NOMO-1 (cell line): ENCODE results near the gene LGALS8.
"Not testable (repeated sequence)": the region's sequence is repeated elsewhere in the genome, so short reads cannot be mapped to it uniquely, and the experiment has no call there.

ENCODE experiments used
- DNase-seq, 2 experiments: peaks; one replicate each; lab custom pipeline; 2025; ENCODE audit not compliant: unreplicated experiment in 2 of 2; lab: John Stamatoyannopoulos, UW

LGALS8 gene

DNA sequence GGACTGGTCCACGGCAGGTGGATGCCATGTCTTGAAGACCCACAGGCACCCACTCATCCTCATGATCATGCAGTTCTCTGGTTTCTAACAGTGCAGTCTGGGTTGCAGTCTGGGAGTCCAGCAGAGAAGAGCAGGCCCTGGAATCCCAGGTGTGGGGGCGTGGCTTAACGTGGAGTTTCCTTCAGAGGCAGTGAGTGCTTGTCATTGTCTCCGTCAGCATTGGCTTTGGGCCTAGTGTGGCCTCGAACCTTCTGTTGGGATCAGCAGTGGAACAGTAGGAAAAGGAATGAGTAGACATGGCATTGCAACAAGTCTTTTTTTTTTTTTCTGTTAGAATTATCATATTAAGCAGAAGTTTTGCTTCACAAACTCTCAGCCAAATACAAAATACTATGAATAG is 12.8 kb downstream of the LGALS8 start:
- no peak for DNase-seq

DNA sequence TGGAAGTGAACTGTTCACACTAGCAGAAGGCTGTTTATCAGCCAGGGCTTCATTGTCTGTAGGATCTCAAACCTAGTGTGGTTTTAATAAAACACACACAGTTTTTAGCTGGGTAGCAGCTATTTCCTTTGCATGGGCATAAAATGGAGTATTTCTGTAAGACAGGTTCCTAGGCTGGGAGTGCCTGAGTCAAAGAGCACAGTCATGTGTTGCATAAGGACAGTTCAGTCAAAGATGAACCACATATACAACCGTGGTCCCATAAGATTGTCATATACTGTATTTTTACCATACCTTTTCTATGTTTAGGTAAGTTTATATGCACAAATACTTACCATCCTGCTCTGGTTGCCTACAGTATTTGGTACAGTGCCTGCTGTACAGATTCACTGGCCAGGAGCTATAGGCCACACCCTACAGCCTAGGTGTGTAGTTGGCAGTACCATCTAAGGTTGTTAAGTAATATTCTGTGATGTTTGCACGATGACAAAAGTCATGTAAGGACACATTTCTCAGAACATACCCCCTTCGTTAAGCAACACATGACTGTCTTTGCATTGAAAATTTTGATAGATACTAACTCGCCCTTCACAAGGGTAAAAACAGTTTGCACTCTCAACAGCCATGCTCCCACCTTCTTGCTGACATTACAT is 17.2 kb downstream of the LGALS8 start:
- no peak for DNase-seq

DNA sequence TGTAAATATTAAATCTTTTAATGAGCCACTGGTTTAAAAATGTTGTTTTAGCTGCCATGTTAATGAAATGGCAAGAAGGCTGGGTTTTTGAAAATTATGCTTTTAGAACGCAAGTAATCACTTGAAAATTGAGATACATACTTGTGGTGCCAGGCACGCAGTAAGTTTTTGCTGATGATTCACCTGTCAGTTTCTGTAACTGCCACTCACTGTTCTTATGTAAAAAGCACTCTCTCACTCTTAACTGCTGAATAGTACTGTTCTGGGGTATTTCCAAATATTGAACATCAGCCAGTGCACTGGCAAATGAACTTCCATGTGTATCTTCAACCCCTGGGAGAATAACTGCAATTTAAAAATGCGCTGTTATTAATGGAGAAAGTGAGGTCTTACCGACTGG is 17.9 kb downstream of the LGALS8 start:
- no peak for DNase-seq

DNA sequence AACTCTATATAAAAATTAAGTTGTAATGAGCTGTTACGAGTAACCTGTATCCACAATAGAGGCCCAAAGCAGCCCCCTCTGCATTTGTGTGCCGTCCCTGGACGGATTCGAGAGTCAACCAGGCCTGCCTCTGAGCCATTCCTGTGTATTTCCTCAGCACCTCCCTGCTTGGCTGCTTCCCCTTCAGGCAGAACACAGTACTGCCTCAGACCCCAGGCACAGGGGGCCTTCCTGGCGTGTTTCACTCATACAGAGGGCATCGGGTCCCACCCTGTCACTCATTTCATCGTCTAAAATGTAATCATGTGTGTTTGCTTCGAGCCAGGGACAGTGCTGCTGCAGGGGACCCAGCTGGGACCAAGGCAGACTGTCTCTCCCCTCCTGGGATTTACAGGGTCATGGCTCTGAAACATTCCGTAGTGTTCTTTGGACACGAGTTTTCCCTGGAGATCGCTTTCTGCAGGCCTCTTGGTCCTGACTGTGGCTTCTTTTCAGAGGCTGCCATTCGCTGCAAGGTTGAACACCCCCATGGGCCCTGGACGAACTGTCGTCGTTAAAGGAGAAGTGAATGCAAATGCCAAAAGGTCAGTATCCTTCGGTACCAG is 19.4 kb downstream of the LGALS8 start:
- no peak for DNase-seq

DNA sequence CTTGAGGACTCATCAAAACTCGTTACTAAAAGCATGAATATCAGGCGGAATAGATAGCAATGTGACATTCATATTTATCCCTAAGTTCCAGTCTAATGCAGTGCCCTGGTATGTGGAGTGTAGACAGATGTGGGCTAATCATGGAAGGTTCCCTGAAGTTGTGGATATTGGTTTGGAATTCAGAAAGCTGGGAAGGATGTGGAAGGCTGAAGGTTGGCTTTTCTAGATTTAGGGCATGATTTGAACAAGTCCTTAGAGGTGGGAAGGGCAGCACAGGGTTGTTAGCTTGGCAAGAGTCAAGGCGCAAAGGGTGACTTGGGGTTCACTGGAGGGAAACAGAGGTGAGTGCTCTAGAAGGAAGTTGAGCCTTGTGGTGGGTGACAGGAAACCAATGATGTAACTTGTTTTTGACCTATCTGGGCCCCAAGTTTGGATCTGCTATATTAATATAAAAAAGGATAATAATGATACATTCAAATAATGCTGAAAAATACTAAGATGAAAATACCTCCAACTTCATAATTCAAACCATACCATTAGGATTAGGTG is 21.9 kb downstream of the LGALS8 start:
- DNase-seq, result no peak

DNA sequence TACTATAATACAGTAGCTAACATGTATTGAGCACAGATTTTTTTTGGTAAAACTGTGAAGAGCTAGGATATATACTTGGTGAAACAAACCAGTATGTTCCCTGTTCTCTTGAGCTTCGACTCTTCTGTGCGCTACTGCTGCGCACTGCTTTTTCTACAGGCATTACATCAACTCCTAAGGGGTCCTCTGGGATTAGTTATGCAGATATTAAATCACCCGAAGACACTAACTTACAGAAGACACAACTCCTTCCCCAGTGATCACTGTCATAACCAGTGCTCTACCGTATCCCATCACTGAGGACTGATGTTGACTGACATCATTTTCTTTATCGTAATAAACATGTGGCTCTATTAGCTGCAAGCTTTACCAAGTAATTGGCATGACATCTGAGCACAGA is 24.7 kb downstream of the LGALS8 start:
- DNase-seq, result no peak

DNA sequence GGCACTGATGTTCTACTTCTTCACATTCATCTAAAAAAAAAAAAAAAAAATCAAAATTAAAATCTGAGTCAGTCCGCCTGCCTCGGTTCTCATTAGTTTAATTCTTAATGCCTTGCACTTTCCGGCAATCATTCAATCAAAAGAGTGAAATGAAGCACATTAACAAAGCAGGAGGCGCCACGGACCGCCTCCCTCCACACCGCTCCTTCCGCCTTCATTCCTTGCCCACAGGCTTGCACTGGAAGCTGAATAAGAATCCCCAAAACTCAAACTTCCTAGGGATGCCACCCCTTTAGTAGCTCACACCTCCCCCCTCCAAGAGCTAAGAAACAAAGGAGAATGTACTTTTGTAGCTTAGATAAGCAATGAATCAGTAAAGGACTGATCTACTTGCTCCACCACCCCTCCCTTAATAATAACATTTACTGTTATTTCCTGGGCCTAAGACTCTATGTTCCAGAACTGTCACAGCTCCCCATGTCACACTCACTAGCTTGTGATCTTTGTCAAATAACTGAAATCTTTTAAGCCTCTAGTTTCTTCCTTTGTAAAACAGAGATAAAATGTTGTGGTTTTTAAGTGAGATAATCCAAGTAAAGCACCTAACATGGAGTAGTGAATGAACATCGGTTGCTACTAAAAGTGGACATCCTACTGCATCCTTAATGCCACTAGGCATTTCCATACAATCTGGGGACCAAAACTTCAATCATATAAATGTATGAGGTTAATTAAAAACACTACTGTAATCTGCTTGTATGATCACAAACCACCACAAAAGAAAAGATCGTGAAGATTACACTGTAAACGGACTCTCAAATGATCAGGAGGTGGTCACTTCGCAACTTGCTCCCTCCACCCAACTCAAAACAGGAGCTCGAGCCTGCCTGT is 27.4 kb downstream of the LGALS8 start:
- no peak for DNase-seq

DNA sequence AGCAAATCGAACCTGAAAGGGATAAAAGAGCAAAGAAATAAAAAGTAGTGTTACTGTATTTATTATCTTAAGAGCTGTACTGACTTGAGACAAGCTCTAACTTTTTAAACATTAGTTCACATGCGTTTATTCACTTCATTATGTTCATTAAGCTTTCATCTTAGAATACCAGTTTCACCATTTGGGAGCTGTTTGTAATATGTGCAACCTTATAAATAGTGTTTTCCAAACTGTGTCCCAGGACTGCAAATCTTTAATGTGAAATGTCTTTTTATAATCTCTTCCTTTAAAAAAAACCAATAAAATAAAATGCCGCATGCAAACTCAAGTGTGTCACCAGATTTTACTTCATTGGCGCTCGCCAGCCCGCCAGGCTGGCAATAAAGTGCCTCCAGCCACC is 28.3 kb downstream of the LGALS8 start:
- no peak for DNase-seq

DNA sequence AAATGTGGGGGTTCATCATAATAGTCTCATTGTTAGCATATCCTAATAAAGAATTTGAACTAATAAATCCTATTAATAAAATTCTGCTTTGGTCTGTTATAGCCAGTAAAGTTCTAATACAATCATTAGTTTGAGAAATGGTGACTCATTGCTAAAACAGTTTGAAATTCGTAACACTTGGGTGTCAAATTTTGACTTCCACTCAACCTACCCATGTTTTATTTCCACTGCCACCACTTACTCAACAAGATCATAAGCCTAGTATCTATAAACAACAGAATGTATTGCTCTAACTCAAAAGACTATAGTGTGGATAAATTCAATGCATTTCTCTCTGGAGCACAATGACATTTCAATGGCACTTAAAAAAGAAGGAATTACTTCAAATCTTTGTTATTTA is 29.1 kb downstream of the LGALS8 start:
- DNase-seq, result no peak

DNA sequence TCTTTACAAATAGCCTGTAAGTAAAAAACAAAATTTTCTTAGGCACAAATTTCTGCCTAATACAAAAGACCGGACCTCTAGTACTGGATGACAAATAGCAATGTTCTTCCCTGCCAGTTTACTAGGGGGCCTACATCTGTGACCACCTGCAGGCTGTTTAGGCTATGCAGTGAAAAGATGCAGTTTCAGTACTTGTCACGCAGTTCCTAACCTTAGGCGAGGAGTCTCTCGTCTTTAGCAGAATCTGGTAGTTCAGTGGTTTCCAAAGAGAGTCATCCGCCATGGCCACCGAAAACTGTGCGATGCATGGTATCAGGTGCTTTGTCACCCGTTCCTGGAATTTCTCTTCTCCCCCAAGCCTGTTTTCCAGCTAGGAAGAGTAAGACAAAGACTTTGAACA is 29.6 kb downstream of the LGALS8 start:
- DNase-seq, result no peak

DNA sequence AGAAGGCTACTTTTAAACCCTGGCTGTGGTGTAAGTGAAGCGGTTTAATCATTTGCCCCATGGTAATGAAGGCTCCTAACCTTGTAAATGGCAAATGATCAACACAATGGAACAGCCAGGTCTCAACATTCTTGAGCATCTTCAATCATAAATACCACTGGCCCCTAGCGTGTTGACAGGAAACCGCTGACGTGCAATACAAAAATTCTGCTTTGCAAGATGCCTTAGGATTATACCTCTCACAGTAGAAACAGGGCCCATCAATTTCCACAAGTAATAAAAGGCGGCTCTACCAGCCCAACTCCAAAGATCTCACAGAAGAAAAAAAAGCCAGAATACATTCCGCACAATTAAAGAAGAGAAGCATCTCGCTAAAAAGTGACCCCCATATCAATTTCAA is 32.8 kb downstream of the LGALS8 start:
- no peak for DNase-seq

DNA sequence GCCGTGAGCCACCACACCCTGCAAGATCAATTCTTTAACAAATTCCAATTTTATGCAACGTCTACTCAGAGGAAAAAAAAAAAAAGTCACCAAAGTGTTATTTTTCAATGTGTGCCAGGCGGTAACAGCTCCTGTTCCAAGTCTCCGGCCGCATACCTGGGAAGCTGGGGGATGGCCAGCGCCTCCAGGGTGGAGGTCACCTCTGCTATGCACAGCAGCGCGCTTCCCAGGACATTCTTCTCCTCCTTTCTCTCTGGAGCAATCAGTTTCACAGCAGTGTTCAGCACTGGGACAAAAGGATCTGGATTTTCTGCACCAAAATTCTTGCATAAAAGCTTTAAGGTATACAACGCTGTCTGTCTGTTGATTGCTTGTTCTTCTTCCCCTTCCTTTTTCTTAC is 34.3 kb downstream of the LGALS8 start:
- no peak for DNase-seq

DNA sequence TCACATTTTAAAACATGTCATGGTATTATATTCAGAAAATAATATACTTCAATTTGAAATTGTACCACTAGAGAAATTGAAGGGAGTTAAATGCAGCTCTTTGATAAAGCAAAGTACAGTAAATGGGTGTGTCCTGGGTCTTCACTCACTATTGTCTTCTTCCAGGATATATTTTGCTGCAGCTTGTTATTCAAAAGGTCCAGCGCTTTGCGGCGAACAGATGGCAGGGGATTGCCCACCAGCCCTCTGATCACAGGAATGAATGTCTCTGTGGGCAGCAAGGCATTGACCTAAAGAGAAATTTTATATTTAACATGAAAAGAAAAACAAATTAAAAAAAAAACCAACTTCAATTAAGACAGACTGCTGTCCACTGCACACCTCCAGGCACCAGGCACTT is 35.1 kb downstream of the LGALS8 start:
- DNase-seq, result no peak

DNA sequence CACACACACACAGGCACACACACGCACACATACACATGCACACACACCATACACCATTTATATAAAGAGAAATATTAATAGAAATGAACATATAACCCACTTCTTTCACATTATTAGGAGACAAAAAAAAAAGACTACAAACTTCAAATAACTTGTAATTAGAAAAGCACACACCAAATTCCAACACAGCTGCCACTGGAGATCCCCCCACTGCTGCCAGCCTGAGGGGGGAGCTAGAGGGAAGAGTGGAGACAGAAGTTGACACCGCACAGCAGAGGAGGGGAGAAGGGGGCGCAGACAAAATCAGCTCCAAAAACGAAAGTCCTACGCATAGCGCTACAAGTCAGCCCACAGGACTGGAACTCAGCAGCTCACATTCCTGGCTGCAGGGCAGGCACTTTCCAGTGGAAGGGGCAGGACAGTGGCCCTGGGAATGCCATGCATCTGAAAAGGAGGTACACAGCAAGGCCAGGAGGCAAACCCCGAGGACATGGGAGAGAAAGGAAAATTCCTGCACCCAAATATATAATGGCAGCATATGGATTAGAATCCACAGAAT is 36.5 kb downstream of the LGALS8 start:
- no peak for DNase-seq

DNA sequence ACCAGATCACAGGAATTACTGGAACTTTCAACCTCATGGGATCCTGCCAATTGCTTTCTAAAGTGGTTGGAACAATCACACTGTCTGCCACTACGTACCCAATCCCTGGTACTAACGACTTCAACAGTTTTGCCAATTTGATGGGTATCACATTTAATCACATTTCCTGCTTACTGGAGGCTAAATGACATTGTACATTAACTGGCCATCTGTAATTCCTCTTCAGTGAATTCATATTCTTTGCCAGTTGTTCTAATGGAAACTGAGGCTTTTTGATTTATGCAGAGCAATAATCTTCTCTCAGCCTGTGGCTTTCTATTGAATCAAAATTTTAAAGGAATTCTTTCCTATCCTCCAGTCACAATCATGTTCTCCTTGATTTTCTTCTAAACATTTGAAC is 38.2 kb downstream of the LGALS8 start:
- no peak for DNase-seq

DNA sequence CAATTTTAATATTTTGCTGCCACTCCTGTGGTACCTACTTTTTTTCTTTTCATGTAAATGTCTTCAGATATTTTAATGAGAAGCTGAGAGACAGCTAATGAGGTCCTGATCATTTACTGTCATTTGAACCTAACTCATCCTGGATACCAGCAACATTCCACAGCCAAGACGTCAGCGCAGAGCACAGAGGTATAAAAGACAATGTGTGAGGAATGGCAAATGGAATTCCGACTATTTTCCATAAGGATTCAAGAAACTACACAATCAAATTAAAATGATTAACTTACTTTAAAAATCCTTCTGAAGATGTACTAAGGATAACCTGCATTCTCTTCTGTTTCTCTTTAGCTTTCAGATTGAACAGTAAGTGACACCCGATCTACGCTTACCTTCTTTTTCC is 41.7 kb downstream of the LGALS8 start:
- DNase-seq, result no peak

DNA sequence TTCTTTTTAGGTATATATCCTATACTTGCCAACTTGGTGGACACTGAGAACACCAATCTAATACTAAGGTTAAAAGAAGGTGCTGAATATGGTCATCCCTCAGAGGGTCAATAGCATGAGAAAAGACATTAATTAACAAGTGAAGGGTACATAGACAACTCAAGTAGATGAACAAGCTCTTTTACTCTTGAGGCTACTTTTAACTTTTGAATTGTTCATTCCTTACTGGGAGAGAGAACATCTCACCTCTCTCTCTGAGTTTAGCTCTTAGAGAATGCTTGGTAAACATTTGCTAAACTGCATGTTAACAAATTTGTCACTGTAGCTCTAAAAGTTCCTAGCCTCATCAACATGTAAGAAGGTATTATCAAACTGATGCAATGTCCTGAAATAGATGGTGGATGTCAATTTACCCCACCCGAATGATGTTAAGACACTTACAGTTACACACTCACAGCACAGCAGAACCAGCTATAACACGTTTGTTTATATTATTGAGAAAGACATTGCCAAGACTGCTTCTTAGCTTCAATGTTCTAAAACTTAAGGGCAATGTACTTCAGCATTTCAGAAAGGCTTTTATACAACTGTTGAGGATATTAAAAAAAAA is 44.6 kb downstream of the LGALS8 start:
- no peak for DNase-seq

DNA sequence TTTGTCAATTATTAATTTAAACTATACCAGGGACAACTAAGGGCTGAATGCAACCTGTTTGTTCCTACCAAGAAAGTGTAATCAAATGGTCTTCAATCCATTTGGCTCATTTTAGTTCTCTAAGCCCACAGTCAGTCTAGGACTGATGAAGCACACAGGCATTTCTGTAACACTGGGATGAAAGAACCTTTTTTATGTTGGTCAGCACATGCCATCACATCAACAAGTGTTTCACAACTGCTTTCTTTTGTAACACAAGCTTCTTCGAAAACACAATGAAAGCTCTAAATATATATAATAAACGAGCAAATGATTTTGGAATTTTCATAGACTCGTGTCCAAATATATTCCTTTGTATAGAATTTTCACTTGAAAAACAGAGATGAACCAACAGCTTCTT is 51.7 kb downstream of the LGALS8 start:
- no peak for DNase-seq

DNA sequence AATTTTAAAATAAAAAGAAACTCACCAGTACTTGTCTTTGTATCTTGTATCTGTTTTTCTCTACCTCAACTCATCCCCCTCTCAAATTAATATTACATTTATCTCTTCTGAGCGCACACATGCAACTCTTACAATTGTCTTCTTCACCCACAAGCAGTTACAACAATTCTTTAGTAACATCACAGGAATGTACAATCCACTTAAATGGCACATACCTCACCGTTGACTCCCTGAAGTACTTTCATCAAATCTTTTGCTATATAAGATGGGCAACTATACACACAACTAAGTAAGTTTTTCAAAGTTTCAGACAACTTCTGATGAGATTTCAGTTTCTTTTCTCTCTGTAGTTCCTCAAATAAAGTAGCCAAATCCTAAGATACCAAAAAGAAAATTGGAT is 52.2 kb downstream of the LGALS8 start:
- DNase-seq, result no peak

DNA sequence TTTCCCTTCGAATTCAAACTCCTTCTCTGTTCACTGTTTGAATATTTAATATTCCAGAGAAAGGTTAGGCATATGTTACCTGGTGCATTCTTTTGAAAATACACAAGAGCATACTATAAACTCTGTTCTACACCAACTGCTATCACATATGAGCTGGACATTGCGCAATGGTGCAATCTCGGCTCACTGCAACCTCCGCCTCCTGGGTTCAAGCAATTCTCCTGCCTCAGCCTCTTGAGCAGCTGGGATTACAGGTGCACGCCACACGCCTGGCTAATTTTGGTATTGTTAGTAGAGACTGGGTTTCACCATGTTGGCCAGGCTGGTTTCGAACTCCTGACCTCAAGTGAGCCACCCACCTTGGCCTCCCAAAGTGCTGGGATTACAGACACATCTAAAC is 53.3 kb downstream of the LGALS8 start:
- DNase-seq, result not testable (repeated sequence)

DNA sequence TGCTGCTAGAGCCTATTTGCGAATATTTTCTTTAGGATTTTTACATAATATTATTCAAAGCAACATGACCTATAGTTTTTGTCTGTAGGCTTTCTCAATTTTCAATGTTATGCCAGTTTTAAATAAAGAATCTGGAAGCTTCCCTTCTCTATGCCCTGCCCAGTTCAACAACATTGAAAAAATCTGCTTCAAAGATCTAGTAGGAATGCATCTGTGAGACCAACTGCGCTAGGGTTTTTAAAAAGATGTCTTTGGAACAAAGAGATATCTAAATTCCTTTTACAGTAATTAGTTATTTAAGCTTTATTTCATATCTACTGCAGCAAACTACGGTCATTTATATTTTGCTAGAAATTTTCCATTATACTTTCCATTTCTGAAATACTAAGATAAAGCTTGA is 54.9 kb downstream of the LGALS8 start:
- DNase-seq, result no peak
